Measurements from ENCODE around the gene DOCK1.

The DOCK1 gene

DNA sequence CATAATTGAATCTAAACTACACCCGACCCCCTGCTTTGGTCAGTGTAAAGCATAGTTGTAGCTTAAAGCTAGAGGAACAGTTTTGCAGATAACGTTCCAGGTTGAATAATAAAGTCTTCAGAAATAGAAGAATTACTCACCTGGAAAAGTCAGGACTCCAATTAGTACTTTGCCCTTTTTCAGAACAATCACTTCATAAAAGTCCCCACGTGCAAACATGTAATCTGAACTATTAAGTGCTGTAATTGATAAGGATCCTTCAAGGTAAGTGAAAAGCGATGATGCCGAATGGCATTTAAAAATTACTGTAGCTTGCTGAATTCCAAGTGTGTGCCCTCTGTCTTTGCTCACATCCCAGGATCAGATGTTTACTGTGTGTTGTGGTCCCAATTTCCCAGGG is 344.8 kb downstream of the DOCK1 start:
- in situ Hi-C loops (cut with MboI; ENCODE audit: low sequenced_read_pairs) = no loop called here

- in situ Hi-C loops (cut with MboI; ENCODE audit: low sequenced_read_pairs) = no loop called here
Observed at GRCh38 chr10:127252818-127253217, 347.6 kb downstream of the DOCK1 start.

GRCh38 chr10:127254276-127254675 is 349.0 kb downstream of the DOCK1 start:
- in situ Hi-C loops (cut with MboI; ENCODE audit: low sequenced_read_pairs) = no loop called here

GRCh38 chr10:127257395-127257794 is 352.2 kb downstream of the DOCK1 start:
- in situ Hi-C loops (cut with MboI; ENCODE audit: low sequenced_read_pairs) = no loop called here

- in situ Hi-C loops (cut with MboI; ENCODE audit: low sequenced_read_pairs) = no loop called here
Observed at GRCh38 chr10:127259347-127259746, 354.1 kb downstream of the DOCK1 start.

- in situ Hi-C loops (cut with MboI; ENCODE audit: low sequenced_read_pairs) = no loop called here
Observed at GRCh38 chr10:127262606-127263005, 357.4 kb downstream of the DOCK1 start.

DNA sequence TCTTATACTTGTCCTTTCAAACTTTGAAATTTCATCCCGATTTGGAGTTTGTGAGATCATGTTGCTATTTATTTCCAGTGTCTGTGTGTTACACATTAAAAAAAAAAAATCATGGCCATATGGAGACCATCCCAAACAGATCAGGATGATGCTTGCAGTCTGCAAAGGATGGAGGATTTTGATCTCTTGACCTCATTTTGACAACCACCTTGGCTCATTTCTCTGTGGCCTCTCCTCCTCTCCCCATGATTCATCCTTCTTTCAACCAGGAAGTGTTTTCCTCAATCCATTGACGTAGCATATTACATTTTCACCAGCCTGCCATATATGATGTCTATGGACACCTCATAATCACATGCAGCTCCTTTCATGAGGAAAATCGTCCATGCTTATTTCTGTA is 360.1 kb downstream of the DOCK1 start:
- in situ Hi-C loops (cut with MboI; ENCODE audit: low sequenced_read_pairs) = no loop called here

DNA sequence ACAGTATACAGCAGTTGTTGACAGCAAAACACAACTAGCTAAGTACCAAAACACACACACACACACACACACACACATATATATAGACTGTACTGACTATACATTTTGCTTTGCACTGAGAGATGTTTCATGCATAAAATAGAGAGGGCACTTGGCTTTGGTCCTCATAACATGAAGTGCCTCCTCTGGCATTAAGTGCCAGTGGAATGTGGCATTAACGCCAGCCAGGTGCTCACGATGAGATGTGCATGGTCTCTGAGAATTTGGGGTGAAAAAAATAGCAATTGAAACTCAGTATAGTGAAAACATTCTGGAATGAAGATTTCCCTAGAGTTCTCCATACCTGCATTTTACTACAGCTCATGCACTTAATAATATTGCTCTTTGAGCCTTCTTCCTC is 361.2 kb downstream of the DOCK1 start:
- in situ Hi-C loops (cut with MboI; ENCODE audit: low sequenced_read_pairs) = no loop called here

- in situ Hi-C loops (cut with MboI; ENCODE audit: low sequenced_read_pairs) = no loop called here
Observed at GRCh38 chr10:127267442-127267841, 362.2 kb downstream of the DOCK1 start.

DNA sequence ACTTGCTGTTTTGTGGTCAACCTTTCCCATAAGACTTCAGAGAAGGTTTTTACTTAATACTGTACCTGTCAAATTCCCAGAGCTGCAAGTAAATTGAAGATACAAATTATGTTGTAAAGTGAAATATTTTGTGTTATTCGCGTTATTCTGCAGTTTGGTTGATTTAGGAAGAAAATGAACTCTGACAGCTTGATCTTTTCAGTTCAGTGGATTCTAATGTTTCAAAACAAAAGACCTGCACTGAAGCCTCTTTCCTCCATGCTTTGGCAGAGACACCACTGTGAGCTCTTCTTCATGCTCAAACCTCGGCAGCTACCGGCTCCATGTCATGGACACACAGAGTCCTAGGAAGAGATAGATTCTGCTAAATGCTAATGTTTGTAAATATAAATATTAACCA is 366.8 kb downstream of the DOCK1 start:
- in situ Hi-C loops (cut with MboI; ENCODE audit: low sequenced_read_pairs) = no loop called here

DNA sequence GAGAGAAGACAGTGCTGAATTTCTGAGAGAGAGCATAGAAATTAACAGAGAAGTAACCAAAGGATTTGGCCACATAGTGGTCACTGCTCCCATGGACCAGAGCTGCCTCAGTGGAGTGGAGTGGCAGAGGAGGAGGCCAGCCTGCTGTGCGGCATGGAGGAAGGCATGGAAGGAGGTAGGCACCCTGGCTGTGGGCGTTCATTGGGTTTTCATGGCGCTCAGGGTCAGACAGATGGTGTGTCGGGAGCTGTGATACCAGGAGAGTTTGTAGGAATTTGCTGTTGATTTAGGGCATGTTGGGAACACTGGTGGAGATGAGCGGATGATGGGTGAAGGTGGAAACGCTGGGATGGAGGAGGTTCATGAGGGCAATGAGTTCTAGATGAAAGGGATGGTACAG is 370.0 kb downstream of the DOCK1 start:
- in situ Hi-C loops (cut with MboI; ENCODE audit: low sequenced_read_pairs) = no loop called here

DNA sequence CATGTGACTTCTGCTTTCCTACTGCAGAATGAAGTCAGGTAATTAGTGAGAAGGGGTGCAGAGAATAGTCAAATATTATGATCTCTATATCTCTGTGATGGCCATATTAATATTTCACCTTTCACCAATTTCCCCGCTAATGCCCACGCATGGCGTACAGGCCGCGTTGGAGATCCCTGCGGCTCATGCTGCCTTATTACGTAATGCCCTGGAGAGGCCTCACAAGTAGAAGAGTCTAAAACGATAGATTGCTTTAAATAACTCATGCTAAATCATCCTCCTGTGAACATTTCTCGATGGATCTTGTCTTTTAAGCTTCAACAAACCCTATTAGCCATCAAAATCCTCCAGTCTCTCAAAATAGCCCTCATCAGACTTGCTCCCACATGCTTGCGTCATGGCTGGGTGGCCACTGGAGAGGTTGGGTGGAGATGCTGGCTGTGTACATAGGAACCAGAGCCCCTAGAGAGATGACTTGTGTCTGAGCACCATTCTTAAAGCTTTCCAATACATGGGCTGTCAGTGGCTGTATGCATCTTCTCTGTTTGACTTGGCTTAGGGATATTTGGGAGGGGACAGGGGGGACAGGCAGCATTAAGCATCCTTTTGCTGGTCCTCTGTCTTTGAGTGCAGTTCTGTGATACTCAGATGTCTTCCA is 370.7 kb downstream of the DOCK1 start:
- in situ Hi-C loops (cut with MboI; ENCODE audit: low sequenced_read_pairs) = no loop called here

- in situ Hi-C loops (cut with MboI; ENCODE audit: low sequenced_read_pairs) = no loop called here
Observed at GRCh38 chr10:127276794-127277462, 371.7 kb downstream of the DOCK1 start.

GRCh38 chr10:127278001-127278400 is 372.8 kb downstream of the DOCK1 start:
- in situ Hi-C loops (cut with MboI; ENCODE audit: low sequenced_read_pairs) = no loop called here

DNA sequence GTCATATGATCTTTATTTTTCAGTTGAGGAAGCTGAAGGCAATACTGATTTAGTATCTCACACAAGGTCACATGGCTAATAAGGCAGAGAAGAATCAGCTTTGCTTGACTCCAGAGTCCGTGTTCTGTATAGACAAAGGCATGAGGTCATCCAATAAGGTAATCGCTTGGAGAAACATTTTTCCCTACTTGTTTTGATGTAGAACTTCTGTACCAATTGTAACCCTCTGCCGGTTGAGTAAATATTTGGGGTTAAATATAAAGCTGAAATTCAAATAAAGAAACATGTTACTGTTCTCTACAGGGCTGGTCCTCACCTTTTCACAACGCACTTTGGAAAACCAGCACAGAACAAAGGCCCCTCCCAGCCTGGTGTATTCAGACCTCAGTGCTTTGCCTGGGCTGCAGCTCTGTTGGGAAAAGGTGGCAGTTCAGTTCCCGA is 374.1 kb downstream of the DOCK1 start:
- in situ Hi-C loops (cut with MboI; ENCODE audit: low sequenced_read_pairs) = no loop called here

DNA sequence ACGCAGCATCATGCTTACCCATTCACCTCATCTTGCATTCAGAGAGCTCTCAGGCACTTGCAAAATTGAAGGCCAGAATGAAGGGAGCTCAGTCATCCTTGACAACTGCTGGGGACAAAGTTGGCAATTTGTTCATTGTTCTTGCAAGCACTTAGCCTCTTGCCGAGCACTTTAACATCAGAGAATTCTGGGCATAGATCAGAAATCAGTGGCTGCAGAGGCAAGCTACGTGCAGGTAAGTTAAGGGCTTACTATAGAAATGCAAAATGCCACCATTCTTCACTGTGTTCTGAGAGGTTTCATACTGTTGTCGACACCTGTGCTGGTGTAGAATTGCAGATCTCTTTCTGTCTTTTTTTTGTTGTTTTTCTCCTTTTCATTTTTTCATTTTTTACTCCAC is 375.2 kb downstream of the DOCK1 start:
- in situ Hi-C loops (cut with MboI; ENCODE audit: low sequenced_read_pairs) = no loop called here

DNA sequence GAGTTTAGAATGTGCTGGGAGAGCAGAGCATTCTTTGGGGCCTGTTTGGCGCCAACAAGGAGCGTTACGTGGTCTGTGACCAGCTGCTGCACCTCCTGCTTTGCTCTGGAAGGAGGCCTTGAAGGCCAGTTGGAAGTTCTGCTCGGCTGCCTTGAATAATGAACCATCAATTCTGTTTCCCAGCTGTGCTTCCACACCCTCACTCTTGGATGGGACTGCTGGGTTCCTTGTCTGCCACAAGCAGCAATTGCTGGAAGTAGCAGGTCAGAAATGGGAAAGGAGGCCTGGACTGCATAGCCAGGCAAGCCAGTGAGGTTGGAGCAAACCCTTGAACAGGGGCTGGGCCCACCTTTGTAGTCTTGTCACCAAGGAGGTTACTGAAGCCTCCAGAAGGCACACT is 377.8 kb downstream of the DOCK1 start:
- in situ Hi-C loops (cut with MboI; ENCODE audit: low sequenced_read_pairs) = no loop called here

GRCh38 chr10:127283576-127283975 is 378.3 kb downstream of the DOCK1 start:
- in situ Hi-C loops (cut with MboI; ENCODE audit: low sequenced_read_pairs) = no loop called here

DNA sequence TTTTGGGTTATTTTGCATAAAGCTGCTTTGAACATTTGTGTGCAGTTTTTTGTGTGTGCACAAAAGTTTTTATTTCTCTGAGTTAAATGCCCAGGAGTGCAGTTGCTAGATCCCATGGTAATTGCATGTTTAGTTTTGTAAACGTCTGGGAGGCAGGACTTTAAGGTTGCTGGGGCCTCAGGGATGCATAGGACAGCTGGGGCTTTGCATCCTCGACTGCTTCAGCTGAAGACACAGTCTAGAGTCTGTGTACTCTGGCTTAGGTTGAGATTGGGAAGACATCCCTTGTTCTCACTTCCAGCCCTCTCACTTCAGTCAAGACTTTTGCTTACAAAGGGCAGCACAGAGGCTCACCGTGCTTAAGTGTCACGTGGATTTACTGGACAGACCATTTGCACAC is 385.6 kb downstream of the DOCK1 start:
- in situ Hi-C loops (cut with MboI; ENCODE audit: low sequenced_read_pairs) = no loop called here

DNA sequence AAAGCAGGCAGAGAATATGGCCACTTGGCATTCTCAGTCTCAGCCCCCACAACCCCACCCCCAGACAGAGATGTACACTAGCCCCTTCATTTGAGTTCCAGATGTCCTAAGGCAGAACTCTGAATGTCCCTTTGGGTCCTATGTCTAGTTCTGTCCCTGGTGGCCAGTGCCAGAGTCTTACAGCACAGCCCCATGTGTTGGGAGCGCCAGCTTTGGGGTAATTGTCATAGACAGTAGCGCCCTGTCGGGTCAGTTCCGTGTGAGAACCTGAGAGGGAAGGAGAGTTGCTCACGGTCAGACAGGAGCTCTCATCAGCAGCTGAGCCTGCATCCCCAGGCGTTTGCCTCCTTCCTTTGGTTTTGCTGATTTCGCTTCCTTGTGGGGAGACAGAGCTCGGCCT is 386.1 kb downstream of the DOCK1 start:
- in situ Hi-C loops (cut with MboI; ENCODE audit: low sequenced_read_pairs) = no loop called here

- in situ Hi-C loops (cut with MboI; ENCODE audit: low sequenced_read_pairs) = no loop called here
Observed at GRCh38 chr10:127292888-127293287, 387.7 kb downstream of the DOCK1 start.

GRCh38 chr10:127293640-127294039 is 388.4 kb downstream of the DOCK1 start:
- in situ Hi-C loops (cut with MboI; ENCODE audit: low sequenced_read_pairs) = no loop called here

DNA sequence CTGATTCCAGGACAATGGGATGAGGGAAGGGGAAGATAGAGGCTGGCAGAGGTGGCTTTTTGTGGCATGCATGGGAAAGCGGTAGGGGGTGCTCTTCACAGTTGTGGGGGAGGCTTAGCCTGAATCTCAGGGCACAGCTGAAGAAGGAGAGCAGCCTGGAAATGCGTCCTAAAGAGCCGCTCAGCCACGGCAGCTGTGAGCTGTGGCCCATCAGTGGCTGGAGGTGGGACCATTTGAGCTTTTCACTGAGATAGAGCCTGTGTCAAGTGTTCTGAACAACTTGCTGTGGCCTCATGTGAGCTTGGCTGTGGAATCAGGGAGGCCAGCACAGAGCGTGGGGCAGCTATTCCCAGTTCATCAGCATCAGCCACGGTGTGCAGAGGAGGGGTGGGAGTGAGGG is 391.5 kb downstream of the DOCK1 start:
- in situ Hi-C loops (cut with MboI; ENCODE audit: low sequenced_read_pairs) = no loop called here
